HG03103 (cell line): Measurements from ENCODE around the gene HES7.

ENCODE experiments used
- ATAC-seq: cut with Tn5 transposase; IDR thresholded peaks from one replicate; pipeline ENCODE4 v1.9.1; 2021; ENCODE audit warnings: low read depth; ENCODE audit not compliant: unreplicated experiment

Gene HES7

GRCh38 chr17:8075574-8076342 lies 48.1 kb downstream of the HES7 start:
- no peak for ATAC-seq

- no peak for ATAC-seq
Observed at GRCh38 chr17:8075081-8075480, 48.8 kb downstream of the HES7 start.

- ATAC-seq = no peak
Observed at GRCh38 chr17:8074554-8074953, 49.4 kb downstream of the HES7 start.

DNA sequence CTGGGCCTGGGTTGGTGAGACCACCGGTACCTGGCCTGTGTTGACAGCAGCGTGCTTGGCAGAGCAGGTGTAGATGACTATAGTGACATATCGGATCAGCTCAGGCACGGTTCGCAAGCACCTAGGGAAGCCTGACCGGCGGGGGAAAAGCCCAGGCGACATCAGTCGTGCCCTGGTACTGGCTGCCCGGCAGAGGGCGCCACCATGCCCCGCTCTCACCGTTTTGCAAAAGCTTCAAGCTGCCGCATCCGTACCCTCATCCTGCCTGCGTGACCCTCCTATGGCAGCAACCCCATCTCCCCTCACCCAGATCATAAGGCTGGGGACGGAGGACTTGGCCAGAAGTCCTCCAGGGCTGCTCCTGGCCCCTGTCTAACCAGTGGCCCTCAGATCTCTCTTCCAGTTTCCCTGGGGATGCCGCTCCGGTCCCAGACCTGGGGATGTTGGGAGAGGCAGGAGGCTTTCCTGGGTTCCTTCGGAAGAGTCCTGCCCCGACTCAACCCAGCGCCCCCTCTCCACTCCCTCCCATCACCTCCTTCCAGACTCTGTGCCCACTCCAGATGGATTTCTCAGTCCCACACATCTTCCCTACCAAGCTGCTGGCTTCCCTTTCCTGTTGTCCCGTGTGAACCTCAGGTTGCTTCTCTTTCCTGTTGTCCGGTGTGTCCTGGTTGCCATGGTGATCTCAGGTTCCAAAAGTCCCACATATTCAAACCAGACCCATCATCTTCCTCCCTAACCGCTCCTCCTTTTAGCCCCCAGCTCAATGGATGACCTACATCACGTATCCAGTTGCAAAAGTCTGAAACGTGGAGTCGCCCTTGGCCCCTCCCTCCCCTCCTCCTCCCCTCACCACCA lies 50.0 kb downstream of the HES7 start:
- no peak for ATAC-seq

- ATAC-seq = no peak
Observed at GRCh38 chr17:8072729-8073461, 51.0 kb downstream of the HES7 start.

DNA sequence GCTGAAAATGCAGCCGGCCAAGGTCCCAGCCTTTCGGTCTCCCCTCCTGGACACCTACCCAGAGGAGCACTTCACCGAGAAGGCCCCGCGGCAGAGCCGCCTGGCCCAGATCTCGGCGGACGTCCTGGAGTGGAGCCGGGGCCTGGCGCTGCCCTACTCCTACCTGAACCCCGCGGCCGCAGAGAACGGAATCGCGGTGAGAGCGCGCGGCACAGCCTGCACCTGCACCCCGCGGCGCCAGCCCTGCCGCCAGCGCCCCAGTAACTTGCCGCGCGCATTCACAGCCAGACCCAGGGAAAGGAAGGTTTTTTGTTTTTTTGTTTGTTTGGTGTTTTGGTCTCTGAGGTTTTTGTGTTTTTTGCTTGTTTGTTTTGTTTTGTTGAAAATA lies 51.6 kb downstream of the HES7 start:
- ATAC-seq = no peak

DNA sequence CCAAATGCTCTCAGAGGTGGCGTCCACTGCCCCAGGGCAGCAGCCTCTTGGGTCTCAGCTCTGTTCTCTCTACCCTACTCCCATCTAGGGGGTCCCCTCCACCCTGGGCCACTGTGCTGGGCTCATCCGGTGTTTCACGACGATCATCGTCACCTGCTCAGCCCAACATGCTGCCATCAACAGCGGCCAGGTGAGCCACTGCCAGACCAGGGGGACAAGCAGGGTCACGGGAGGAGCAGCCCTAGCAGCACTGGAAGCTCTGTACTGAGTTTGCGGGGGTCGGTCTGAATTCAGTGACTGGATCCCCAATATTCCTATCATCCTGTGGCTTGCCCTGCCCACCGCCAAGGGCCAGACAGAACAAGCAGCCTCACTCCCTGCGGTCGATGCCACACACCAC lies 52.4 kb downstream of the HES7 start:
- no peak for ATAC-seq
